Lower lobe of right lung (tissue), 2 donors: Measurements from ENCODE around the gene HOXC11. TPM values are rescaled to one million over a fixed set of nuclear protein-coding genes. Genes with fewer than 3 reads are reported as not detected.

Source experiments
- ATAC-seq, 2 donors: fragments of 200-7000 bp; cut with Tn5 transposase; one replicate each; pipeline ENCODE4 v1.9.1; 2020 to 2022; ENCODE audit warnings: mild to moderate bottlenecking in 2 of 2, moderate library complexity in 2 of 2
- DNase-seq: peaks from one replicate; pipeline ENCODE4 v3.0.0-alpha.2; 2020
- H3K27ac ChIP-seq: fragments of 200-600 bp; one replicate; pipeline ENCODE4 v1.8.0; 2022
- H3K27me3 ChIP-seq: fragments of 200-600 bp; one replicate; pipeline ENCODE4 v1.8.0; 2022; ENCODE audit warnings: low read depth
- H3K36me3 ChIP-seq: fragments of 200-600 bp; one replicate; pipeline ENCODE4 v1.8.0; 2022; ENCODE audit warnings: mild to moderate bottlenecking
- H3K4me1 ChIP-seq: fragments of 200-600 bp; one replicate; pipeline ENCODE4 v1.8.0; 2022
- H3K4me3 ChIP-seq: fragments of 200-600 bp; one replicate; pipeline ENCODE4 v1.8.0; 2022; ENCODE audit warnings: mild to moderate bottlenecking
- H3K9me3 ChIP-seq: fragments of 200-600 bp; one replicate; pipeline ENCODE4 v1.8.0; 2022
- CTCF ChIP-seq: fragments of 200-600 bp; IDR thresholded peaks from one replicate; pipeline ENCODE4 v1.8.0; 2022; ENCODE audit warnings: antibody characterized with exemption, mild to moderate bottlenecking
- intact Hi-C: fragments of 100-400 bp; cut with DNase I; formaldehyde crosslinking; loops from one replicate; pipeline ENCODE4 v1.11.0; 2022
- total RNA-seq: library from RNA; stranded (reverse); fragmentation: NEBNext Ultra II Directional; extraction: Animal tissue kit (Norgen Biotek cat#: 25700); gene quantifications from one replicate; pipeline ENCODE4 v1.2.1, GENCODE V29; 2021
- donor health status: DM: no; HTN: yes; CAD: no; lungs with severe emphysema.

Gene HOXC11
- total RNA-seq, 1 donor from 2014 or later, result not detected

GRCh38 chr12:53930591-53931255 is 42.2 kb upstream of the HOXC11 start:
- Histone ChIP-seq H3K4me1 (no peaks in the 10 kb centered on the region), H3K9me3 (no peaks in the 10 kb centered on the region), H3K4me3 (no peak overlapping the region), H3K27ac (no peak overlapping the region), H3K27me3 (peaks cover 100% of the 10 kb centered on the region), H3K36me3 (no peaks in the 10 kb centered on the region)
- DNase-seq (no peak), ATAC-seq (no peak)
- intact Hi-C loops, result no loop called here
- no peak for TF ChIP-seq CTCF

GRCh38 chr12:53931844-53932581 is 40.9 kb upstream of the HOXC11 start:
- Histone ChIP-seq H3K27ac (no peak overlapping the region), H3K9me3 (no peaks in the 10 kb centered on the region), H3K4me3 (no peak overlapping the region), H3K27me3 (peaks cover 100% of the 10 kb centered on the region), H3K36me3 (no peaks in the 10 kb centered on the region), H3K4me1 (no peaks in the 10 kb centered on the region)
- intact Hi-C loops, result no loop called here
- DNase-seq (no peak), ATAC-seq (no peak)
- no peak for TF ChIP-seq CTCF

GRCh38 chr12:53932915-53933314 is 40.0 kb upstream of the HOXC11 start:
- Histone ChIP-seq H3K27ac (no peak overlapping the region), H3K27me3 (peaks cover 100% of the 10 kb centered on the region), H3K9me3 (no peaks in the 10 kb centered on the region), H3K4me3 (no peak overlapping the region), H3K36me3 (no peaks in the 10 kb centered on the region), H3K4me1 (no peaks in the 10 kb centered on the region)
- intact Hi-C loops, result no loop called here
- no peak for ATAC-seq
- no peak for DNase-seq
- no peak for TF ChIP-seq CTCF

- Histone ChIP-seq H3K27ac (no peak overlapping the region), H3K27me3 (peaks cover 100% of the 10 kb centered on the region), H3K4me3 (no peak overlapping the region), H3K4me1 (no peaks in the 10 kb centered on the region), H3K9me3 (no peaks in the 10 kb centered on the region), H3K36me3 (no peaks in the 10 kb centered on the region)
- no peak for TF ChIP-seq CTCF
- ATAC-seq (no peak), DNase-seq (no peak)
- intact Hi-C loops, result no loop called here
Measured at GRCh38 chr12:53935383-53936341, 37.3 kb upstream of the HOXC11 start.

GRCh38 chr12:53937099-53937498 is 35.8 kb upstream of the HOXC11 start:
- ATAC-seq (no peak), DNase-seq (no peak)
- Histone ChIP-seq H3K36me3 (no peaks in the 10 kb centered on the region), H3K4me1 (no peaks in the 10 kb centered on the region), H3K9me3 (no peaks in the 10 kb centered on the region), H3K27ac (no peak overlapping the region), H3K27me3 (peaks cover 100% of the 10 kb centered on the region), H3K4me3 (no peak overlapping the region)
- intact Hi-C loops, result no loop called here
- TF ChIP-seq CTCF, result no peak
